Adrenal gland (tissue), 5 donors: Measurements from ENCODE around the gene AQP5.

Experiments
- POLR2A ChIP-seq, 2 donors: fragments of 450-650 bp; IDR thresholded peaks; one replicate each; pipeline ENCODE4 v1.6.1; 2017; ENCODE audit warnings: antibody characterized with exemption in 2 of 2, mild to moderate bottlenecking in 2 of 2, moderate library complexity in 1 of 2
- TF ChIP-seq, protein P1 (sequence below), 6 experiments: fragments of 450-650 bp in 4 of 6; fragments of 200-600 bp in 2 of 6; sonication (generic) in 1 of 6; IDR thresholded peaks; 1 replicate in 5 of 6; 2 replicates in 1 of 6; pipeline versions ENCODE4 v1.5.1 to v1.8.0; 2016 to 2021; ENCODE audit warnings: antibody characterized with exemption in 6 of 6, mild to moderate bottlenecking in 2 of 6, moderate library complexity in 1 of 6
- donor health status: DM: no; HTN: no; CAD: no.

DNA sequence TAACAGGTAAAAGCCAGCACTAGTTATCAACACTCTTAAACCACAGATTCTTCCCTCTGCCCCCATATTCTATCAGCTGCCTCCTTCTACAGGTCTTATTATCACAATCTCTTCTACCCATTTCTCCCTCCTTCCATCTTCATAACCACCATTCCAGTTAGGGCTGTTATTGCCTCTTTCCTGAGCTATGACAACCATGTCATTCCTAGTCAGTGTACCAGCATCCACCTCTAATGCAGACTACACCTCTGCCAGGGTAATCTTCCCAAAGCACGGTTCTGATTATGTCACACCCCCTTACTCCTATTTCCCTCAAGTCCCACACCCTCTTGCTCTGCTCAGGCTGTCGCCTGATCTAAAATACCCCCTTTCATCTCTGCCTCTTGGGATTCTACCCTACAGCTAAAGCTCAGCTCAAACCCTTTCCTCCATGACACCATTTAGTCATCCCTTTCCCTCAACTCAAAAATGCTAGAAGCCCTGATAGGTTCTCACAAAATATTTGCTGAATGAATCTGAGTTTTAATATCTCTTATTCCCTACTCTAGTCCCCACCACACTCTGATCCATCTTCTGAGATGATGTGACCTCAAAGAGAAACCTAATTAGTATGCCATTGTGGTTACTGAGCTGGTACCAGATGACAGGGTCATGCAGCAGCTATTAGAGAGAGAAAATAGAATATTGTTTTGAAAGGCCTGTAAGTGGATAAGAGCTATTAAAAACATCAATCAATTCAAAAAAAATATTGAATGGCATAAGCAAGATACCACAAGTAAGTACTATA lies 51.9 kb downstream of the AQP5 start:
- TF ChIP-seq, protein P1, sequence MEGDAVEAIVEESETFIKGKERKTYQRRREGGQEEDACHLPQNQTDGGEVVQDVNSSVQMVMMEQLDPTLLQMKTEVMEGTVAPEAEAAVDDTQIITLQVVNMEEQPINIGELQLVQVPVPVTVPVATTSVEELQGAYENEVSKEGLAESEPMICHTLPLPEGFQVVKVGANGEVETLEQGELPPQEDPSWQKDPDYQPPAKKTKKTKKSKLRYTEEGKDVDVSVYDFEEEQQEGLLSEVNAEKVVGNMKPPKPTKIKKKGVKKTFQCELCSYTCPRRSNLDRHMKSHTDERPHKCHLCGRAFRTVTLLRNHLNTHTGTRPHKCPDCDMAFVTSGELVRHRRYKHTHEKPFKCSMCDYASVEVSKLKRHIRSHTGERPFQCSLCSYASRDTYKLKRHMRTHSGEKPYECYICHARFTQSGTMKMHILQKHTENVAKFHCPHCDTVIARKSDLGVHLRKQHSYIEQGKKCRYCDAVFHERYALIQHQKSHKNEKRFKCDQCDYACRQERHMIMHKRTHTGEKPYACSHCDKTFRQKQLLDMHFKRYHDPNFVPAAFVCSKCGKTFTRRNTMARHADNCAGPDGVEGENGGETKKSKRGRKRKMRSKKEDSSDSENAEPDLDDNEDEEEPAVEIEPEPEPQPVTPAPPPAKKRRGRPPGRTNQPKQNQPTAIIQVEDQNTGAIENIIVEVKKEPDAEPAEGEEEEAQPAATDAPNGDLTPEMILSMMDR (IDR thresholded peaks at IDR 0.05) = no peak
- no peak for TF ChIP-seq POLR2A (IDR thresholded peaks at IDR 0.05)
